ENCODE data around the gene EPHA8. TPM values are rescaled to one million over a fixed set of nuclear protein-coding genes. Genes with fewer than 3 reads are reported as not detected.

Gene EPHA8
- total and polyA plus RNA-seq, 12 donors = 0.11 to 10.1 (median 1.6) TPM; not detected in 2

DNA sequence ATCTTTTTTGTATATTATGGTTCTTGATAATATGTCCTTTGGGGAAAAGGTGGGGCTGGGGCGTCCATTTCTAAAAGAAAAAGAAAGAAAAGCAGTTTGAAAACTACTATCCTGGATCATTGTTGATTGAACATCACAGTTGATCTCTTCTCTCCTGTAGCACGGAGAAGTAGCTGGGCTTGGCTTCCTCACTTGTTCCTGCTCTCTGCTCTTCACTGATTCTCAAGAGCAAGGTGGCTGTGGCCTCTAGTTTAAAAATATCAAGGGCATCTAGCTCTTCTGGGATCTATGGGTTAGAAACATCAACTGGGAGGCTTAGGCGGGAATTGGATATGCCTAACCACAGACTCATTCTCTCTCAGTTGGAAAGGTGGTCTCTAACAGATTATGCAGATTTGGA is 38.1 kb upstream of the EPHA8 start:
- no peak overlapping the region for H3K4me3 ChIP-seq
- H3K36me3 ChIP-seq (replicated peaks in 1 of 2) = peaks cover 0 to 73% of the 10 kb centered on the region in 2 donors
- H3K4me1 ChIP-seq (replicated peaks in 1 of 2) = peaks cover 0 to 2% of the 10 kb centered on the region in 2 donors
- 87 to 95% (median 92%) methylated on average over 3 of the region's 3 CpGs for WGBS, 4 donors
- no peak for DNase-seq
- no peak overlapping the region for H3K27ac ChIP-seq
- H3K27me3 ChIP-seq = no peaks in the 10 kb centered on the region
- intact Hi-C loops (cut with DNase I) = loop anchor here (5.0 to 10.0 kb wide), 2 partner anchors 100 to 117 kb away; partner anchors contain the start of gene C1QC (in 2 of the 2)
- TF ChIP-seq, protein P1, sequence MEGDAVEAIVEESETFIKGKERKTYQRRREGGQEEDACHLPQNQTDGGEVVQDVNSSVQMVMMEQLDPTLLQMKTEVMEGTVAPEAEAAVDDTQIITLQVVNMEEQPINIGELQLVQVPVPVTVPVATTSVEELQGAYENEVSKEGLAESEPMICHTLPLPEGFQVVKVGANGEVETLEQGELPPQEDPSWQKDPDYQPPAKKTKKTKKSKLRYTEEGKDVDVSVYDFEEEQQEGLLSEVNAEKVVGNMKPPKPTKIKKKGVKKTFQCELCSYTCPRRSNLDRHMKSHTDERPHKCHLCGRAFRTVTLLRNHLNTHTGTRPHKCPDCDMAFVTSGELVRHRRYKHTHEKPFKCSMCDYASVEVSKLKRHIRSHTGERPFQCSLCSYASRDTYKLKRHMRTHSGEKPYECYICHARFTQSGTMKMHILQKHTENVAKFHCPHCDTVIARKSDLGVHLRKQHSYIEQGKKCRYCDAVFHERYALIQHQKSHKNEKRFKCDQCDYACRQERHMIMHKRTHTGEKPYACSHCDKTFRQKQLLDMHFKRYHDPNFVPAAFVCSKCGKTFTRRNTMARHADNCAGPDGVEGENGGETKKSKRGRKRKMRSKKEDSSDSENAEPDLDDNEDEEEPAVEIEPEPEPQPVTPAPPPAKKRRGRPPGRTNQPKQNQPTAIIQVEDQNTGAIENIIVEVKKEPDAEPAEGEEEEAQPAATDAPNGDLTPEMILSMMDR (IDR thresholded peaks at IDR 0.05) = no peak
- no peak for TF ChIP-seq POLR2A (IDR thresholded peaks at IDR 0.05)
- no peaks in the 10 kb centered on the region for H3K9me3 ChIP-seq (replicated peaks in 1 of 3)

DNA sequence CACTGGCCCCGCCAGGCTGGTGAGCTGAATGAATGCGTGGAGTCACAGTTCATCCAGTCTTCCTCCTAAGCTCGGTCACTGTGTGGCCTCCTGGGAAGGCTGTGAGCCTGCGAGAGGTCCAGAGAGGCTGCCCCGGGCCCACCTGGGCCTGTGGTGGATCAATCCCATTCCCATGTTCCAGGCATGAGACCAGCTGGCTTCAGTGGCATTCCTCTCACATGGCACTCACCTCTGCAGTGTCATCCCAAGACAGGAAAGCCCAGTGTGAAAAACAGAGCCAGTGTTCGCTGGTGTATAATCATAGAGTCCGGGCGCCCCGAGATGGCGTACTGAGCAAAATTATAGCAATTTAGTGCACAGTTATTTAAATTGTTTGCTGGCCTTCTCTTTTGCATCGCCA is 37.6 kb upstream of the EPHA8 start:
- Histone ChIP-seq H3K4me1 (replicated peaks in 1 of 2) (peaks cover 0 to 7% of the 10 kb centered on the region in 2 donors), H3K27ac (no peak overlapping the region), H3K9me3 (replicated peaks in 1 of 3) (no peaks in the 10 kb centered on the region), H3K36me3 (replicated peaks in 1 of 2) (peaks cover 0 to 68% of the 10 kb centered on the region in 2 donors), H3K27me3 (no peaks in the 10 kb centered on the region), H3K4me3 (no peak overlapping the region)
- DNase-seq = no peak
- TF ChIP-seq, protein P1 (IDR thresholded peaks at IDR 0.05) = no peak
- no peak for TF ChIP-seq POLR2A (IDR thresholded peaks at IDR 0.05)
- intact Hi-C loops (cut with DNase I) = loop anchor here (5.0 to 10.0 kb wide), 2 partner anchors 101 to 117 kb away; partner anchors contain the start of gene C1QC (in 2 of the 2)
- 89 to 97% (median 94%) methylated on average over 9 to 11 of the region's 11 CpGs for WGBS, 4 donors

DNA sequence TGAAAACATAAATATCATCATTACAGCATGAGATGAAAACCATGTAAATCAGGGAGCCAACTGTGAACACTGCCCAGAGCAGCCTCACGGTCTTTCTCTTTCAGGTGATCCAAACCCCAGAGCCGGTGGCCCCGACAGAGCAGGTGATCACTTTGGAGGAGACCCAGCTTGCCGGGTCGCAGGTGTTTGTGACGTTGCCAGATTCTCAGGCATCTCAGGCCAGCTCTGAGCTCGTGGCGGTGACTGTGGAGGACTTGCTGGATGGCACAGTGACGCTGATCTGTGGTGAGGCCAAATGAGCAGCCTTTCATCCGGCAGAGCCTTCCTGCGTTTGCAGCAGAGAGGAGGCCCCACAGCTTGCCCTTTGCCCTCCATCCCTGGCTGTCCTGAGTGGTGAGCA is 37.2 kb upstream of the EPHA8 start:
- WGBS, 4 donors = 83 to 88% (median 87%) methylated on average over 4 to 11 of the region's 11 CpGs
- peaks cover 0 to 11% of the 10 kb centered on the region in 2 donors for H3K4me1 ChIP-seq (replicated peaks in 1 of 2)
- peaks cover 0 to 64% of the 10 kb centered on the region in 2 donors for H3K36me3 ChIP-seq (replicated peaks in 1 of 2)
- no peak overlapping the region for H3K4me3 ChIP-seq
- no peak for DNase-seq
- no peaks in the 10 kb centered on the region for H3K9me3 ChIP-seq (replicated peaks in 1 of 3)
- intact Hi-C loops (cut with DNase I) = loop anchor here (5.0 to 10.0 kb wide), 2 partner anchors 101 to 116 kb away; partner anchors contain the start of gene C1QC (in 2 of the 2)
- no peak overlapping the region for H3K27ac ChIP-seq
- no peak for TF ChIP-seq POLR2A (IDR thresholded peaks at IDR 0.05)
- TF ChIP-seq, protein P1 (IDR thresholded peaks at IDR 0.05) = no peak
- no peaks in the 10 kb centered on the region for H3K27me3 ChIP-seq

DNA sequence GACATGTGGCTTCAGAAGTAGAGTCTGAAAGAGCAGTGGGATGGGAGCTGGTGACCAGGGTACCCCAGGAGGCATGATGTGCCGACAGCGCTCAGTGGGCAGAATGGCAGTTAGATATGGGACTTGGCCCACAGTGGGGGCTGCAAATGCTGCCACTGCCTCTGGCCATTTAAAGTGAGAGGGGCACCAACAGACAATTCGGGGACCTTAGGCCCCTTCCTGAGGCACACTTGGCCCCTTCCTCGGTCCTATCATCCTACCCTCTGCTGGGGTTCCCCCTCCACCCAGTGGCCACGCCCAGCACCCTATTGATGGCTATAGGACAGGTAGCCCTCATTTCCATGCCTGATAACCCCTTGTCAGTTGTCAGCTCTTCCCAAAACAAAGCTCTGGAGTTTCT is 36.6 kb upstream of the EPHA8 start:
- WGBS, 4 donors = 88 to 96% (median 93%) methylated on average over 4 to 5 of the region's 5 CpGs
- H3K4me1 ChIP-seq (replicated peaks in 1 of 2) = peaks cover 0 to 15% of the 10 kb centered on the region in 2 donors
- H3K9me3 ChIP-seq (replicated peaks in 1 of 3) = no peaks in the 10 kb centered on the region
- TF ChIP-seq, protein P1 (IDR thresholded peaks at IDR 0.05) = no peak
- no peak for TF ChIP-seq POLR2A (IDR thresholded peaks at IDR 0.05)
- no peak overlapping the region for H3K4me3 ChIP-seq
- no peak for DNase-seq
- H3K27ac ChIP-seq = peak overlapping the region in 1 of 5 donors; percentile 44
- peaks cover 0 to 58% of the 10 kb centered on the region in 2 donors for H3K36me3 ChIP-seq (replicated peaks in 1 of 2)
- no peaks in the 10 kb centered on the region for H3K27me3 ChIP-seq
- intact Hi-C loops (cut with DNase I) = loop anchor here (5.0 to 10.0 kb wide), 2 partner anchors 102 to 116 kb away; partner anchors contain the start of gene C1QC (in 2 of the 2)

Measured in adrenal gland (tissue), 12 donors.